Muscle layer of duodenum (tissue), 2 donors: ENCODE measurements around the gene KLF16.

Experiments
- H3K27ac ChIP-seq: one replicate; pipeline ENCODE4 v1.7.0; 2013; ENCODE audit warnings: mild to moderate bottlenecking, low read length
- H3K27me3 ChIP-seq: one replicate; pipeline ENCODE4 v1.7.0; 2013; ENCODE audit warnings: low read depth, mild to moderate bottlenecking, control low read depth, low read length
- H3K36me3 ChIP-seq, 2 donors: one replicate each; pipeline ENCODE4 v1.7.0; 2013; ENCODE audit warnings: low read length in 2 of 2, control low read depth in 1 of 2, mild to moderate bottlenecking in 1 of 2; ENCODE audit not compliant: insufficient read depth in 2 of 2, control insufficient read depth in 1 of 2
- H3K4me1 ChIP-seq, 2 donors: one replicate each; pipeline ENCODE4 v1.7.0; 2013; ENCODE audit warnings: low read length in 2 of 2, mild to moderate bottlenecking in 2 of 2, control low read depth in 1 of 2, moderate library complexity in 1 of 2; ENCODE audit not compliant: insufficient read depth in 2 of 2, control insufficient read depth in 1 of 2
- H3K4me3 ChIP-seq, 2 donors: one replicate each; pipeline ENCODE4 v1.7.0; 2013; ENCODE audit warnings: low read length in 2 of 2, low read depth in 1 of 2, mild to moderate bottlenecking in 1 of 2
- H3K9me3 ChIP-seq, 2 donors: one replicate each; pipeline ENCODE4 v1.7.0; 2013; ENCODE audit warnings: low read length in 2 of 2, control low read depth in 1 of 2, mild to moderate bottlenecking in 1 of 2; ENCODE audit not compliant: control insufficient read depth in 1 of 2
- donor health status: healthy.

KLF16 gene

GRCh38 chr19:1832046-1832663 is 31.2 kb downstream of the KLF16 start:
- Histone ChIP-seq H3K36me3 (peaks cover 0 to 30% of the 10 kb centered on the region in 2 donors), H3K9me3 (no peaks in the 10 kb centered on the region), H3K4me3 (no peak overlapping the region), H3K27ac (no peak overlapping the region), H3K4me1 (peaks cover 0 to 31% of the 10 kb centered on the region in 2 donors), H3K27me3 (no peaks in the 10 kb centered on the region)

GRCh38 chr19:1830978-1831377 is 32.4 kb downstream of the KLF16 start:
- no peaks in the 10 kb centered on the region for H3K27me3 ChIP-seq

GRCh38 chr19:1830568-1830967 is 32.8 kb downstream of the KLF16 start:
- Histone ChIP-seq H3K4me1 (peaks cover 0 to 30% of the 10 kb centered on the region in 2 donors), H3K36me3 (peaks cover 0 to 36% of the 10 kb centered on the region in 2 donors), H3K27me3 (no peaks in the 10 kb centered on the region), H3K9me3 (no peaks in the 10 kb centered on the region), H3K27ac (no peak overlapping the region), H3K4me3 (no peak overlapping the region)

More at GRCh38 chr19:1830978-1831377, 32.4 kb downstream of the KLF16 start:
- no peak overlapping the region for H3K27ac ChIP-seq
- no peak overlapping the region for H3K4me3 ChIP-seq
- no peaks in the 10 kb centered on the region for H3K9me3 ChIP-seq
- H3K36me3 ChIP-seq = peaks cover 0 to 32% of the 10 kb centered on the region in 2 donors
- H3K4me1 ChIP-seq = peaks cover 0 to 30% of the 10 kb centered on the region in 2 donors

GRCh38 chr19:1829958-1830357 is 33.4 kb downstream of the KLF16 start:
- no peak overlapping the region for H3K27ac ChIP-seq
- peaks cover 0 to 36% of the 10 kb centered on the region in 2 donors for H3K36me3 ChIP-seq
- no peak overlapping the region for H3K4me3 ChIP-seq
- no peaks in the 10 kb centered on the region for H3K9me3 ChIP-seq
- H3K27me3 ChIP-seq = no peaks in the 10 kb centered on the region
- peaks cover 0 to 28% of the 10 kb centered on the region in 2 donors for H3K4me1 ChIP-seq

GRCh38 chr19:1828279-1829238 is 34.8 kb downstream of the KLF16 start:
- Histone ChIP-seq H3K27ac (no peak overlapping the region), H3K4me3 (no peak overlapping the region), H3K36me3 (peaks cover 0 to 44% of the 10 kb centered on the region in 2 donors)

GRCh38 chr19:1827566-1828278 is 35.7 kb downstream of the KLF16 start:
- H3K9me3 ChIP-seq = no peaks in the 10 kb centered on the region
- peaks cover 0 to 11% of the 10 kb centered on the region in 2 donors for H3K4me1 ChIP-seq
- H3K27ac ChIP-seq = no peak overlapping the region
- H3K27me3 ChIP-seq = no peaks in the 10 kb centered on the region
- peaks cover 0 to 52% of the 10 kb centered on the region in 2 donors for H3K36me3 ChIP-seq
- H3K4me3 ChIP-seq = no peak overlapping the region

More at GRCh38 chr19:1828279-1829238, 34.8 kb downstream of the KLF16 start:
- Histone ChIP-seq H3K4me1 (peaks cover 0 to 16% of the 10 kb centered on the region in 2 donors), H3K27me3 (no peaks in the 10 kb centered on the region), H3K9me3 (no peaks in the 10 kb centered on the region)

GRCh38 chr19:1826557-1827521 is 36.5 kb downstream of the KLF16 start:
- H3K4me1 ChIP-seq = peaks cover 0 to 11% of the 10 kb centered on the region in 2 donors
- H3K27ac ChIP-seq = no peak overlapping the region
- H3K36me3 ChIP-seq = peaks cover 0 to 61% of the 10 kb centered on the region in 2 donors
- H3K27me3 ChIP-seq = no peaks in the 10 kb centered on the region
- H3K4me3 ChIP-seq = no peak overlapping the region
- H3K9me3 ChIP-seq = no peaks in the 10 kb centered on the region

- Histone ChIP-seq H3K9me3 (no peaks in the 10 kb centered on the region), H3K36me3 (peaks cover 0 to 68% of the 10 kb centered on the region in 2 donors), H3K27ac (no peak overlapping the region), H3K27me3 (no peaks in the 10 kb centered on the region), H3K4me3 (no peak overlapping the region), H3K4me1 (peaks cover 0 to 11% of the 10 kb centered on the region in 2 donors)
These were observed 37.3 kb downstream of the KLF16 start for GRCh38 chr19:1825909-1826556.

- Histone ChIP-seq H3K27me3 (no peaks in the 10 kb centered on the region), H3K4me3 (no peak overlapping the region), H3K9me3 (no peaks in the 10 kb centered on the region), H3K27ac (no peak overlapping the region), H3K4me1 (peaks cover 0 to 11% of the 10 kb centered on the region in 2 donors), H3K36me3 (peaks cover 6 to 74% of the 10 kb centered on the region in 2 donors)
These were observed 39.1 kb downstream of the KLF16 start for GRCh38 chr19:1824252-1824622.
